Heart left ventricle (tissue), 16 donors: ENCODE measurements around the gene MGMT. TPM values are rescaled to one million over a fixed set of nuclear protein-coding genes. Genes with fewer than 3 reads are reported as not detected.

ENCODE experiments used
- ATAC-seq, 4 donors: fragments of 200-7000 bp; cut with Tn5 transposase; one replicate each; pipeline ENCODE4 v1.9.1; 2020 to 2022; ENCODE audit warnings: moderate library complexity in 4 of 4, mild to moderate bottlenecking in 3 of 4, moderate number of reproducible peaks in 1 of 4
- DNase-seq, 5 donors: peaks; one replicate each; pipeline ENCODE4 v3.0.0-alpha.2; 2020
- H3K27ac ChIP-seq, 12 donors: fragments of 200-600 bp; sonication (generic) in 4 of 12; one replicate each; pipeline versions ENCODE4 v1.5.0 to v1.8.0; 2016 to 2022; ENCODE audit warnings: mild to moderate bottlenecking in 2 of 12
- H3K27me3 ChIP-seq, 9 donors: fragments of 200-600 bp; sonication (generic) in 2 of 9; one replicate each; pipeline versions ENCODE4 v1.5.1 to v1.8.0; 2016 to 2022; ENCODE audit warnings: mild to moderate bottlenecking in 3 of 9
- H3K36me3 ChIP-seq, 9 donors: fragments of 200-600 bp; sonication (generic) in 2 of 9; one replicate each; pipeline versions ENCODE4 v1.5.0 to v1.8.0; 2018 to 2022; ENCODE audit warnings: mild to moderate bottlenecking in 2 of 9
- H3K4me1 ChIP-seq, 12 donors: fragments of 200-600 bp; sonication (generic) in 4 of 12; one replicate each; pipeline versions ENCODE4 v1.5.0 to v1.8.0; 2016 to 2022; ENCODE audit warnings: mild to moderate bottlenecking in 3 of 12
- H3K4me3 ChIP-seq, 12 donors: fragments of 200-600 bp; sonication (generic) in 4 of 12; one replicate each; pipeline versions ENCODE4 v1.5.0 to v1.8.0; 2017 to 2022; ENCODE audit warnings: mild to moderate bottlenecking in 9 of 12, moderate library complexity in 4 of 12
- H3K9me3 ChIP-seq, 12 donors: fragments of 200-600 bp; sonication (generic) in 4 of 12; one replicate each; pipeline versions ENCODE4 v1.5.0 to v1.8.0; 2016 to 2022; ENCODE audit warnings: mild to moderate bottlenecking in 1 of 12
- POLR2A ChIP-seq, 2 donors: fragments of 450-650 bp; IDR thresholded peaks; one replicate each; pipeline ENCODE4 v1.6.1; 2017; ENCODE audit warnings: antibody characterized with exemption in 2 of 2, mild to moderate bottlenecking in 2 of 2, moderate library complexity in 2 of 2
- WGBS, 4 donors: extraction: QIAGEN DNeasy Blood & Tissue Kit in 2 of 4; methylation state at CpG; one replicate each; pipeline versions ENCODE4 v1.1.5 to v1.1.7; 2013 to 2018; 5-methylcytosine and 5-hydroxymethylcytosine counted together
- intact Hi-C, 10 donors: fragments of 100-400 bp; cut with DNase I; formaldehyde crosslinking; loops; one replicate each; pipeline versions ENCODE4 v1.11.1 to v1.14.2; 2022
- polyA plus RNA-seq, 2 donors: library from polyadenylated mRNA; stranded (reverse); fragments of 200-250 nt; gene quantifications; one replicate each; pipeline ENCODE4 v1.2.3, GENCODE V29; 2013
- total RNA-seq, 9 donors: library from RNA; depleted of rRNA in 2 of 9; stranded (reverse); fragments of >200 nt in 2 of 9; fragmentation: NEBNext Ultra II Directional in 3 of 9; extraction: Animal tissue kit (Norgen Biotek cat#: 25700) in 3 of 9; gene quantifications; one replicate each; pipeline versions ENCODE4 v1.1.0 to v1.2.4, GENCODE V29; 2016 to 2023
- TF ChIP-seq, protein P1 (sequence below), 12 donors: fragments of 200-600 bp; sonication (generic) in 4 of 12; IDR thresholded peaks; one replicate each; pipeline versions ENCODE4 v1.5.0 to v1.8.0; 2018 to 2022; ENCODE audit warnings: antibody characterized with exemption in 12 of 12, mild to moderate bottlenecking in 5 of 12
- donor health status: ischemic (EF 13 %, LVEDD 7.1; RV severe dilation, severe dysfunction).
- donor health status: healthy with polysubstance abuse.
- donor health status: DM: no; HTN: yes; CAD: no.
- donor health status: DM: no; HTN: no; CAD: no.
- donor health status: ischemic (EF 25% LVEDD 6.9; RV normal size, moderate dysfunction).
- donor health status: ischemic (EF 25% LVEDD 5.7; RV mildly dilated, moderate dysfunction).
- donor health status: healthy.
- donor health status: DM: yes; HTN: yes; CAD: no.
- donor health status: ischemic (EF 35%, LVEDD 5.7; RV mildly dilated, moderate dysfunction).
- donor health status: nonischemic (EF 11% LVEDD 7.7; RV severe dilation, severe dysfunction).
- donor health status: DM: yes; HTN: yes; CAD: no.
- donor health status: PGD.
- donor health status: ischemic (EF 29% LVEDD 5.4; RV normal size, mild dysfunction).
- donor health status: nonischemic (EF 23%, LVEDD 6.1; RV moderate dilation, normal function).

MGMT gene
- total and polyA plus RNA-seq, 11 donors = 6.2 to 25.3 (median 11.6) TPM

DNA sequence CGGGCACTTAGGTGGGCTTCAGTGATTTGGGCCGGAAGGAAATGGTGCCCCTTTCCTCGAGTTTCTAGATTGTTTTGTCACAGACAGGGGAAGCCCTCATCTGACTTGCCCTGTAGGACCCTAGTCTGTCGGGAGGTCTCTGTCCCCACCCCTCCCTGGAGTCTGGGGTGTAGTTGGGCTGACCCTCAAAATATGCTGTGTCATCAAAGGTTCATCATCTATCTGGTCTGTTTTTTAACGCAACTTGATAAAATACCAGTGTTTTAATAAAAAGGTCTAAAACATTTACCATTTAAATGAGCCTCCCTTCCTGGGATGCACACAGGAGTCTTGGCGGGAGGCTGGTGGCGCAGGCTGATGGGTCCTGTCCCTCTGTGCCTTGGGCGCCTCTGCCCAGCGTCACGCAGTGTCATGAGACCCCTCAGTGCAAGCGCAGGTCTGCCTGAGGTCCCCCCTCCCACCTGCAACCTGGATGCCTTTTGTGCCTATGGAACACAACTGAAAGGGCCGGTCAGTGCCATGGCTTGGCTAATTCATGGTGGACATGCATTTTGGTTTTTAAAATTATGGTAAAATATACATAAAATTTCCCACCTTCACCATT lies 146.4 kb downstream of the MGMT start:
- Histone ChIP-seq H3K4me3 (no peak overlapping the region), H3K36me3 (no peaks in the 10 kb centered on the region), H3K27me3 (no peaks in the 10 kb centered on the region), H3K4me1 (peaks cover 0 to 26% (median 0%) of the 10 kb centered on the region in 12 donors), H3K27ac (peak overlapping the region in 3 of 12 donors; percentile 22 to 50 (median 39)), H3K9me3 (peaks cover 0 to 4% (median 0%) of the 10 kb centered on the region in 12 donors)
- no peak for TF ChIP-seq POLR2A (IDR thresholded peaks at IDR 0.05)
- TF ChIP-seq, protein P1, sequence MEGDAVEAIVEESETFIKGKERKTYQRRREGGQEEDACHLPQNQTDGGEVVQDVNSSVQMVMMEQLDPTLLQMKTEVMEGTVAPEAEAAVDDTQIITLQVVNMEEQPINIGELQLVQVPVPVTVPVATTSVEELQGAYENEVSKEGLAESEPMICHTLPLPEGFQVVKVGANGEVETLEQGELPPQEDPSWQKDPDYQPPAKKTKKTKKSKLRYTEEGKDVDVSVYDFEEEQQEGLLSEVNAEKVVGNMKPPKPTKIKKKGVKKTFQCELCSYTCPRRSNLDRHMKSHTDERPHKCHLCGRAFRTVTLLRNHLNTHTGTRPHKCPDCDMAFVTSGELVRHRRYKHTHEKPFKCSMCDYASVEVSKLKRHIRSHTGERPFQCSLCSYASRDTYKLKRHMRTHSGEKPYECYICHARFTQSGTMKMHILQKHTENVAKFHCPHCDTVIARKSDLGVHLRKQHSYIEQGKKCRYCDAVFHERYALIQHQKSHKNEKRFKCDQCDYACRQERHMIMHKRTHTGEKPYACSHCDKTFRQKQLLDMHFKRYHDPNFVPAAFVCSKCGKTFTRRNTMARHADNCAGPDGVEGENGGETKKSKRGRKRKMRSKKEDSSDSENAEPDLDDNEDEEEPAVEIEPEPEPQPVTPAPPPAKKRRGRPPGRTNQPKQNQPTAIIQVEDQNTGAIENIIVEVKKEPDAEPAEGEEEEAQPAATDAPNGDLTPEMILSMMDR (IDR thresholded peaks at IDR 0.05) = no peak
- no peak for DNase-seq
- 90 to 92% (median 91%) methylated on average over 12 of the region's 12 CpGs for WGBS, 4 donors
- intact Hi-C loops = no loop called here
- no peak for ATAC-seq

DNA sequence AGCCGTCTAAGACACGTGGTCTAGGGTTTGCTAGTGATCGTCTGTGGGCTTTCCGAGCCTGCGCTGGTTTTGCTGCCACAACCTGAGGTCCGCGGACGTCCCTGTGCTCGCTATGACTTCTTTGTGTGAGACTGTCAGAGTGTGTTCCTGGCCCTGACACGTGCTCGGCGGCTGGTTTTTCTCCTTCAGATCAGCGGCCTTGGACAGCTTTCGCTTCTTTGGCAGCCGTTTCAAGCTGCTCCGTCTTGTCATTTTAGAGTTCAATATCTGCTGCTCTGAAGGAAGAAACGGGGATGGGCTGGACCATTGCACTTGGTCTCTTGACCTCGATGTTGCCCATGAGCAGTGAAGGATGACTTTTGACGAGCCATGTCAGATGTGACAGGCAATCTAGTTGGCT lies 147.3 kb downstream of the MGMT start:
- TF ChIP-seq POLR2A (IDR thresholded peaks at IDR 0.05) = no peak
- TF ChIP-seq, protein P1 (IDR thresholded peaks at IDR 0.05) = no peak
- peaks cover 0 to 26% (median 0%) of the 10 kb centered on the region in 12 donors for H3K4me1 ChIP-seq
- no peaks in the 10 kb centered on the region for H3K27me3 ChIP-seq
- H3K9me3 ChIP-seq = peaks cover 0 to 4% (median 0%) of the 10 kb centered on the region in 12 donors
- ATAC-seq = no peak
- intact Hi-C loops = no loop called here
- H3K27ac ChIP-seq = no peak overlapping the region
- 78 to 85% (median 80%) methylated on average over 19 of the region's 19 CpGs for WGBS, 4 donors
- no peaks in the 10 kb centered on the region for H3K36me3 ChIP-seq
- no peak for DNase-seq
- no peak overlapping the region for H3K4me3 ChIP-seq

DNA sequence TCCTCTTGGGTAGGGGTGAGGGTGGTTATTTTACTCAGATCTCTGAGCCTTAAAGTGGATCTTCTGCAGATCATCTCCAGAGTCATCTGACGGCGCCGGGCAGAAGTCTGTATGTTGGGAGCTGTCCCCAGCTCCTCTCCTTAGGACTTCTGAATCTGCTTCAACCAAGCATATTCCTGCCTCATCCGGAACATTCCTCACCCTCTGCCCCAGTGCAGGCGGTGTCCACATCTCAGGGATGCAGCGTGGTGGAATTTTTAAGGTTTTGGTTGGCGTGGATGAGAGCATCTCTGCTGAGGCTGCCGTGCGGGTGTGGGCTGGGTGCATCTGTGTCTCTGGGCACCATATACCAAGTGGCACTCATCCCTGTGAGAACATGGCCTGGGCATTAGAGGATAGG lies 148.3 kb downstream of the MGMT start:
- H3K36me3 ChIP-seq = no peaks in the 10 kb centered on the region
- H3K27ac ChIP-seq = no peak overlapping the region
- H3K4me1 ChIP-seq = peaks cover 0 to 26% (median 0%) of the 10 kb centered on the region in 12 donors
- intact Hi-C loops = no loop called here
- H3K27me3 ChIP-seq = no peaks in the 10 kb centered on the region
- 97 to 99% (median 98%) methylated on average over 9 of the region's 9 CpGs for WGBS, 4 donors
- H3K4me3 ChIP-seq = no peak overlapping the region
- ATAC-seq (no peak), DNase-seq (no peak)
- TF ChIP-seq, protein P1 (IDR thresholded peaks at IDR 0.05) = no peak
- no peak for TF ChIP-seq POLR2A (IDR thresholded peaks at IDR 0.05)
- H3K9me3 ChIP-seq = peaks cover 0 to 4% (median 0%) of the 10 kb centered on the region in 12 donors

DNA sequence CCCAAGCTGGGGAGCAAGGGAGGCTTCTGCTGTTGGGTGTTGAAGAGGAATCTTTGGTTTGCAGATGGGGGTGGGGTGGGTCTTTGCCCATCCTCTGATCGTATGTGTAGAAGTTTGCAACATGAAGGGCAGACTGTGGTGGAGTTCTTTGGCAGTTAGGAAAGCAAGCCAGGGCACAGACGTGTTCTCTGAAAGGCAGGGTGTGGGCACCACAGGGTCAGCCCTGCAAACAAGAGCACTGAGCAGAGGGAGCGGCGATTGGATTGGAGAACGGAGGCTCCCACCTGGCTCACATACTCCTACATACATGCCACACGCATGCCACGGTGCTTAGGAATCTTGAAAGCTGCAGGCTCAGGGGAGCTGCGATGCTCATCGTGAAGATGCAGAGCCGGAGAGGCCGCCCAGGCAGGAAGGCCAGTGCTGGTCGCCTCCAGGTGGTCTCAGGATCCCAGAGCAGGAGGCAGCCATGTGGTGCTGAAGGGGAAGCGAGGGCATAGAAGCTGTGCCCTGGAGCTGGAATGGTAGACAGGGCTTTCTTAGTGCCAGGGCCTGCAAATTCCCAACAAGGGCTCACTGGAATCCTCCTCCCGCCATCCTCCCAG lies 149.0 kb downstream of the MGMT start:
- no peak for TF ChIP-seq POLR2A (IDR thresholded peaks at IDR 0.05)
- TF ChIP-seq, protein P1 (IDR thresholded peaks at IDR 0.05) = no peak
- H3K9me3 ChIP-seq = peaks cover 0 to 4% (median 0%) of the 10 kb centered on the region in 12 donors
- WGBS, 4 donors = 91 to 98% (median 96%) methylated on average over 12 to 14 of the region's 14 CpGs
- H3K4me1 ChIP-seq = peaks cover 0 to 19% (median 0%) of the 10 kb centered on the region in 12 donors
- intact Hi-C loops = no loop called here
- no peaks in the 10 kb centered on the region for H3K36me3 ChIP-seq
- no peaks in the 10 kb centered on the region for H3K27me3 ChIP-seq
- H3K27ac ChIP-seq = no peak overlapping the region
- DNase-seq = no peak
- ATAC-seq = no peak
- no peak overlapping the region for H3K4me3 ChIP-seq
